Mesodermal cell (in vitro differentiated cells): ENCODE results near the gene TLR7.

Source experiments
- H3K27ac ChIP-seq: 2 replicates; pipeline ENCODE4 v1.7.0; 2013; ENCODE audit warnings: mild to moderate bottlenecking, low read depth, low read length, moderate library complexity; ENCODE audit not compliant: severe bottlenecking
- H3K36me3 ChIP-seq: 2 replicates; pipeline ENCODE4 v1.7.1; 2013; ENCODE audit warnings: mild to moderate bottlenecking, low read length, moderate library complexity; ENCODE audit not compliant: control insufficient read depth, insufficient read depth
- H3K4me1 ChIP-seq: one replicate; pipeline ENCODE4 v1.7.1; 2013; ENCODE audit warnings: mild to moderate bottlenecking, low read length; ENCODE audit not compliant: insufficient read depth, control insufficient read depth, poor library complexity, severe bottlenecking
- H3K4me3 ChIP-seq: 2 replicates; pipeline ENCODE4 v1.7.0; 2013; ENCODE audit warnings: low read length, control low read depth, mild to moderate bottlenecking; ENCODE audit not compliant: insufficient read depth, poor library complexity, severe bottlenecking; ENCODE audit errors: extremely low read depth
- H3K9me3 ChIP-seq: 2 replicates; pipeline ENCODE4 v1.7.1; 2013; ENCODE audit warnings: mild to moderate bottlenecking, low read length, moderate library complexity; ENCODE audit not compliant: control insufficient read depth
- WGBS, 2 experiments: methylation state at CpG; one replicate each; pipeline ENCODE4 v1.1.5; 2013; ENCODE audit warnings: missing lambda C conversion rate in 2 of 2; ENCODE audit not compliant: insufficient coverage in 2 of 2; 5-methylcytosine and 5-hydroxymethylcytosine counted together

TLR7 gene

GRCh38 chrX:12903646-12904045, 36.8 kb downstream of the TLR7 start:
- WGBS, 2 experiments = 91 to 95% methylated on average over 4 of the region's 8 CpGs
- Histone ChIP-seq H3K4me3 (no peak overlapping the region), H3K36me3 (no peaks in the 10 kb centered on the region), H3K4me1 (no peaks in the 10 kb centered on the region), H3K27ac (no peak overlapping the region), H3K9me3 (no peaks in the 10 kb centered on the region)

- Histone ChIP-seq H3K27ac (no peak within 1 kb of the TSS), H3K9me3 (no peaks in the 10 kb centered on the region), H3K4me3 (no peak within 1 kb of the TSS), H3K4me1 (no peaks in the 10 kb centered on the region), H3K36me3 (no peaks in the 10 kb centered on the region)
- WGBS, 2 experiments = 76 to 100% methylated on average over 3 to 4 of the region's 15 CpGs
Measured at GRCh38 chrX:12906046-12906761, 39.3 kb downstream of the TLR7 start, which contains the start of gene TLR8. Gene TLR8, plus strand, starts transcription at chrX:12906620. Its CDS starts 87 bp downstream, at chrX:12906707.

GRCh38 chrX:12910423-12911121, 43.7 kb downstream of the TLR7 start:
- H3K4me3 ChIP-seq = no peak overlapping the region
- WGBS, 2 experiments = 64 to 88% methylated on average over 5 to 7 of the region's 10 CpGs
- H3K27ac ChIP-seq = no peak overlapping the region
- H3K36me3 ChIP-seq = no peaks in the 10 kb centered on the region
- no peaks in the 10 kb centered on the region for H3K9me3 ChIP-seq
- no peaks in the 10 kb centered on the region for H3K4me1 ChIP-seq

GRCh38 chrX:12911122-12911470, 44.2 kb downstream of the TLR7 start:
- H3K4me1 ChIP-seq = no peaks in the 10 kb centered on the region
- no peak overlapping the region for H3K27ac ChIP-seq
- H3K9me3 ChIP-seq = no peaks in the 10 kb centered on the region
- H3K36me3 ChIP-seq = no peaks in the 10 kb centered on the region
- WGBS, 2 experiments = 83% methylated on average over 2 of the region's 2 CpGs; no CpG with 5 or more reads in 1 of the 2 experiments
- H3K4me3 ChIP-seq = no peak overlapping the region

GRCh38 chrX:12912791-12913482, 46.1 kb downstream of the TLR7 start:
- 80 to 100% methylated on average over 1 of the region's 5 CpGs for WGBS, 2 experiments
- Histone ChIP-seq H3K36me3 (no peaks in the 10 kb centered on the region), H3K4me3 (no peak overlapping the region), H3K9me3 (no peaks in the 10 kb centered on the region), H3K27ac (no peak overlapping the region), H3K4me1 (no peaks in the 10 kb centered on the region)

GRCh38 chrX:12917753-12918152, 50.9 kb downstream of the TLR7 start:
- no peaks in the 10 kb centered on the region for H3K9me3 ChIP-seq
- no CpG with 5 or more reads among the region's 2 CpGs for WGBS, 2 experiments
- no peak overlapping the region for H3K4me3 ChIP-seq
- no peaks in the 10 kb centered on the region for H3K36me3 ChIP-seq
- H3K27ac ChIP-seq = no peak overlapping the region
- H3K4me1 ChIP-seq = no peaks in the 10 kb centered on the region

- Histone ChIP-seq H3K4me3 (no peak overlapping the region), H3K36me3 (no peaks in the 10 kb centered on the region), H3K9me3 (no peaks in the 10 kb centered on the region), H3K27ac (no peak overlapping the region), H3K4me1 (no peaks in the 10 kb centered on the region)
- WGBS, 2 experiments = 83 to 88% methylated on average over 3 to 6 of the region's 10 CpGs
Measured at GRCh38 chrX:12919051-12919450, 52.2 kb downstream of the TLR7 start.

- Histone ChIP-seq H3K4me3 (no peak overlapping the region), H3K27ac (no peak overlapping the region), H3K4me1 (no peaks in the 10 kb centered on the region), H3K9me3 (no peaks in the 10 kb centered on the region), H3K36me3 (no peaks in the 10 kb centered on the region)
- WGBS, 2 experiments = no CpG with 5 or more reads among the region's 8 CpGs
Measured at GRCh38 chrX:12919620-12920019, 52.7 kb downstream of the TLR7 start.

GRCh38 chrX:12920990-12921389, 54.1 kb downstream of the TLR7 start:
- H3K36me3 ChIP-seq = no peaks in the 10 kb centered on the region
- 100% methylated on average over 2 of the region's 8 CpGs; no CpG with 5 or more reads in 1 of the 2 experiments for WGBS, 2 experiments
- H3K9me3 ChIP-seq = no peaks in the 10 kb centered on the region
- H3K4me1 ChIP-seq = no peaks in the 10 kb centered on the region
- H3K27ac ChIP-seq = no peak overlapping the region
- no peak overlapping the region for H3K4me3 ChIP-seq

- Histone ChIP-seq H3K27ac (no peak overlapping the region), H3K4me3 (no peak overlapping the region), H3K36me3 (no peaks in the 10 kb centered on the region), H3K9me3 (no peaks in the 10 kb centered on the region), H3K4me1 (no peaks in the 10 kb centered on the region)
- 70 to 93% methylated on average over 2 of the region's 10 CpGs for WGBS, 2 experiments
Measured at GRCh38 chrX:12921886-12922598, 55.2 kb downstream of the TLR7 start.
